Uterus (tissue), 2 donors: ENCODE data around the gene MAP3K19.
A peak's percentile ranks its signal among the peaks of the same experiment; 100 is the strongest.

ENCODE experiments used
- POLR2A ChIP-seq, 2 donors: fragments of 450-650 bp; IDR thresholded peaks; one replicate each; pipeline ENCODE4 v1.6.1; 2016; ENCODE audit warnings: antibody characterized with exemption in 2 of 2, mild to moderate bottlenecking in 1 of 2, moderate library complexity in 1 of 2
- TF ChIP-seq, protein P1 (sequence below), 4 experiments: fragments of 200-600 bp in 2 of 4; fragments of 450-650 bp in 2 of 4; sonication (generic) in 2 of 4; IDR thresholded peaks; one replicate each; pipeline ENCODE4 v1.5.1; 2016 to 2019; ENCODE audit warnings: antibody characterized with exemption in 4 of 4, mild to moderate bottlenecking in 2 of 4, moderate library complexity in 1 of 4

DNA sequence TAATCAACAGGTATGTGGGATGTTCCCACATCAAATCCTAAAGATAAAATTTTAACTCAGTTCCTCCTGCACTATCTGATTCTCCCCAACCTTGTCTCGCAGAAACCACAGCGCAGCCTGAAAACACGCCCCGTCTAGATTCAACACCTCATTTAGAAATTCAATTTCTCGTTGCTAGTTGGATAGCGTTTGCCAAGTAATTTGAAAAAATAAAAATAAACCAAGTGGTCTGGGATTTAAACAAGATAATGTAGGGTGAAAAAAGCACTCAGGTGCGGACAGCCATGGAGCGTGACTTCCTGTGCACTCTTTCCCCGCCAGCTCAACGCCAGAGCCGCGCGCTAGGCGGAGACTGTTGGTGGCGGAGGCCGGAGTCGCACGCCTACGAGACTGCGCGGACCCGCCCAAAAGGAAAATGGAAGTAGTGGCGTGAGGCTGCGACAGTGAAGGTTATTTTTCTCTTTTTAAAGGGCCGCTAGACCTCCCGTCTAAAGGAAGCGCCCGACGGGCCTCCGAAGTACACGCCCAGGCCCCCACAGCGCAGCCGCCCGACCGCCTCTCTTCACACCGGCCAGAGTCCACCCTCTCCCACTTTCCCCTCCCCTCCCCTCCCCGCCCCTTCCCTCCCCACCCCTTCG, 129.2 kb downstream of the MAP3K19 start:
- TF ChIP-seq, protein P1, sequence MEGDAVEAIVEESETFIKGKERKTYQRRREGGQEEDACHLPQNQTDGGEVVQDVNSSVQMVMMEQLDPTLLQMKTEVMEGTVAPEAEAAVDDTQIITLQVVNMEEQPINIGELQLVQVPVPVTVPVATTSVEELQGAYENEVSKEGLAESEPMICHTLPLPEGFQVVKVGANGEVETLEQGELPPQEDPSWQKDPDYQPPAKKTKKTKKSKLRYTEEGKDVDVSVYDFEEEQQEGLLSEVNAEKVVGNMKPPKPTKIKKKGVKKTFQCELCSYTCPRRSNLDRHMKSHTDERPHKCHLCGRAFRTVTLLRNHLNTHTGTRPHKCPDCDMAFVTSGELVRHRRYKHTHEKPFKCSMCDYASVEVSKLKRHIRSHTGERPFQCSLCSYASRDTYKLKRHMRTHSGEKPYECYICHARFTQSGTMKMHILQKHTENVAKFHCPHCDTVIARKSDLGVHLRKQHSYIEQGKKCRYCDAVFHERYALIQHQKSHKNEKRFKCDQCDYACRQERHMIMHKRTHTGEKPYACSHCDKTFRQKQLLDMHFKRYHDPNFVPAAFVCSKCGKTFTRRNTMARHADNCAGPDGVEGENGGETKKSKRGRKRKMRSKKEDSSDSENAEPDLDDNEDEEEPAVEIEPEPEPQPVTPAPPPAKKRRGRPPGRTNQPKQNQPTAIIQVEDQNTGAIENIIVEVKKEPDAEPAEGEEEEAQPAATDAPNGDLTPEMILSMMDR (IDR thresholded peaks at IDR 0.05) = peak; percentile 18 to 57 (median 33)
- TF ChIP-seq POLR2A (IDR thresholded peaks at IDR 0.05) = peak; percentile 48 to 54
